ENCODE results near the gene KRT36. TPM values are rescaled to one million over a fixed set of nuclear protein-coding genes. Genes with fewer than 3 reads are reported as not detected.

KRT36 gene
- total and polyA plus RNA-seq, 10 of the 15 experiments (the other 5 are each of a cell fraction or from before 2014, with no cell fraction given): not detected

DNA sequence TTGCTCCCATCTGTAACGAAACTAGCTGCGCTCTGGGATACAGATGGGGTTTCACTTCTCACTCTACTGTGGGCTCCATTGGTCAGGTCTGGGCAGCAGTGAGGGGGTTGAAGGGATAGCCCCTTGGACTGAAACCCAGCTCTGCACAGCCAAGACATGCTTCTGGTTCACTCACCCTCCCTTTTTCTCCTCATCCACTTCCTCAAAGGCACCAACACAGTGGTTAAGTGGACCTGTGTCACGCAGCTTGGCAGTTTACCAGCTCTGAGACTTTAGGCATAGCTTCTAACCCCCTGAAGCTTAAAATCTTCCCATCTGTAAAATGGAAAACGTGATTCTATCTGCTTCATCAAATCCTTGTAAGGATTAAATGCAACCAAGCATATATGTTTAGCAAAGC is 37.4 kb downstream of the KRT36 start:
- Histone ChIP-seq H3K4me3 (no peak overlapping the region), H3K4me1 (ENCODE audit: control insufficient read depth, insufficient read depth, low read length) (no peaks in the 10 kb centered on the region), H3K9me3 (replicated peaks; ENCODE audit: control insufficient read depth, insufficient read depth, low read length) (no peaks in the 10 kb centered on the region), H3K4me2 (ENCODE audit: control insufficient read depth, insufficient read depth) (no peak overlapping the region), H3K27me3 (replicated peaks in 1 of 2; ENCODE audit: control insufficient read depth in 2 of 2, insufficient read depth in 2 of 2, low read length in 1 of 2) (peaks cover 0 to 1% of the 10 kb centered on the region in 2 experiments; a peak in 1 of 4 replicates), H3K27ac (ENCODE audit: control insufficient read depth, insufficient read depth) (no peak overlapping the region), H3K79me2 (ENCODE audit: control insufficient read depth, insufficient read depth, low read length) (no peaks in the 10 kb centered on the region), H3K36me3 (ENCODE audit: control insufficient read depth in 2 of 2, insufficient read depth in 2 of 2, low read length in 1 of 2) (no peaks in the 10 kb centered on the region), H2AFZ (ENCODE audit: control insufficient read depth, low read depth, low read length) (no peak overlapping the region), H3K9ac (ENCODE audit: control insufficient read depth, insufficient read depth, low read length) (no peak overlapping the region), H4K20me1 (ENCODE audit: control insufficient read depth, insufficient read depth) (no peaks in the 10 kb centered on the region; the same call in 1 of the 2 replicates)
- ChIA-PET SMC1A (ENCODE audit: uncharacterized antibody, unreplicated experiment) (interaction anchor here (0.5 kb wide), 1 partner anchor 9 kb away, joined by 3 read pairs; no protein-coding TSS in a partner anchor), POLR2A (no interaction called here), RAD21 (ENCODE audit: unreplicated experiment) (no interaction called here), CTCF (interaction anchor here (1.3 to 2.1 kb wide), 2 partner anchors 10 to 96 kb away, joined by 3 to 5 read pairs; no protein-coding TSS in a partner anchor)
- in situ Hi-C loops (cut with MboI) (no loop called here), intact Hi-C loops (cut with micrococcal nuclease; ENCODE audit: unreplicated experiment) (no loop called here)
- ATAC-seq (no peak), FAIRE-seq (no peak), DNase-seq (ENCODE audit: low read depth, low spot score) (no peak)
- WGBS (ENCODE audit: insufficient coverage, insufficient replicate concordance, low lambda C conversion rate, missing lambda C conversion rate): 21% methylated on average over 4 of the region's 4 CpGs
- BruUV-seq (replicated peaks): no TSS peak
- TF ChIP-seq CREM (IDR thresholded peaks at IDR 0.05; ENCODE audit: low read depth) (no peak), ETV6 (conservative IDR thresholded peaks at IDR 0.05 in 1 of 2, IDR thresholded peaks at IDR 0.05 in 1 of 2; ENCODE audit: borderline replicate concordance in 1 of 2, low read depth in 1 of 2) (no peak), SRF (IDR thresholded peaks at IDR 0.05; ENCODE audit: low read depth in 2 of 2, low read length in 2 of 2) (no peak), HSF1 (IDR thresholded peaks at IDR 0.05; ENCODE audit: low read depth, low read length) (no peak), YY1 (IDR thresholded peaks at IDR 0.05; ENCODE audit: low read depth, low read length) (no peak), TCF3 (IDR thresholded peaks at IDR 0.05; ENCODE audit: borderline replicate concordance, insufficient read depth, low read depth, low read length) (no peak), HCFC1 (IDR thresholded peaks at IDR 0.05; ENCODE audit: low read length) (no peak), MXI1 (IDR thresholded peaks at IDR 0.05; ENCODE audit: low read depth, low read length) (no peak), LARP7 (IDR thresholded peaks at IDR 0.05) (no peak), IKZF1 (conservative IDR thresholded peaks at IDR 0.05) (no peak), JUNB (IDR thresholded peaks at IDR 0.05) (no peak), POLR2A (IDR thresholded peaks at IDR 0.05; ENCODE audit: low read depth, low read length) (no peak), DPF2 (IDR thresholded peaks at IDR 0.05) (no peak), RFX5 (IDR thresholded peaks at IDR 0.05; ENCODE audit: low read depth, low read length) (no peak)
- TF ChIP-seq, protein P1, sequence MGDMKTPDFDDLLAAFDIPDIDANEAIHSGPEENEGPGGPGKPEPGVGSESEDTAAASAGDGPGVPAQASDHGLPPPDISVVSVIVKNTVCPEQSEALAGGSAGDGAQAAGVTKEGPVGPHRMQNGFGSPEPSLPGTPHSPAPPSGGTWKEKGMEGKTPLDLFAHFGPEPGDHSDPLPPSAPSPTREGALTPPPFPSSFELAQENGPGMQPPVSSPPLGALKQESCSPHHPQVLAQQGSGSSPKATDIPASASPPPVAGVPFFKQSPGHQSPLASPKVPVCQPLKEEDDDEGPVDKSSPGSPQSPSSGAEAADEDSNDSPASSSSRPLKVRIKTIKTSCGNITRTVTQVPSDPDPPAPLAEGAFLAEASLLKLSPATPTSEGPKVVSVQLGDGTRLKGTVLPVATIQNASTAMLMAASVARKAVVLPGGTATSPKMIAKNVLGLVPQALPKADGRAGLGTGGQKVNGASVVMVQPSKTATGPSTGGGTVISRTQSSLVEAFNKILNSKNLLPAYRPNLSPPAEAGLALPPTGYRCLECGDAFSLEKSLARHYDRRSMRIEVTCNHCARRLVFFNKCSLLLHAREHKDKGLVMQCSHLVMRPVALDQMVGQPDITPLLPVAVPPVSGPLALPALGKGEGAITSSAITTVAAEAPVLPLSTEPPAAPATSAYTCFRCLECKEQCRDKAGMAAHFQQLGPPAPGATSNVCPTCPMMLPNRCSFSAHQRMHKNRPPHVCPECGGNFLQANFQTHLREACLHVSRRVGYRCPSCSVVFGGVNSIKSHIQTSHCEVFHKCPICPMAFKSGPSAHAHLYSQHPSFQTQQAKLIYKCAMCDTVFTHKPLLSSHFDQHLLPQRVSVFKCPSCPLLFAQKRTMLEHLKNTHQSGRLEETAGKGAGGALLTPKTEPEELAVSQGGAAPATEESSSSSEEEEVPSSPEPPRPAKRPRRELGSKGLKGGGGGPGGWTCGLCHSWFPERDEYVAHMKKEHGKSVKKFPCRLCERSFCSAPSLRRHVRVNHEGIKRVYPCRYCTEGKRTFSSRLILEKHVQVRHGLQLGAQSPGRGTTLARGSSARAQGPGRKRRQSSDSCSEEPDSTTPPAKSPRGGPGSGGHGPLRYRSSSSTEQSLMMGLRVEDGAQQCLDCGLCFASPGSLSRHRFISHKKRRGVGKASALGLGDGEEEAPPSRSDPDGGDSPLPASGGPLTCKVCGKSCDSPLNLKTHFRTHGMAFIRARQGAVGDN (IDR thresholded peaks at IDR 0.05): no peak
- TF ChIP-seq, protein P2, sequence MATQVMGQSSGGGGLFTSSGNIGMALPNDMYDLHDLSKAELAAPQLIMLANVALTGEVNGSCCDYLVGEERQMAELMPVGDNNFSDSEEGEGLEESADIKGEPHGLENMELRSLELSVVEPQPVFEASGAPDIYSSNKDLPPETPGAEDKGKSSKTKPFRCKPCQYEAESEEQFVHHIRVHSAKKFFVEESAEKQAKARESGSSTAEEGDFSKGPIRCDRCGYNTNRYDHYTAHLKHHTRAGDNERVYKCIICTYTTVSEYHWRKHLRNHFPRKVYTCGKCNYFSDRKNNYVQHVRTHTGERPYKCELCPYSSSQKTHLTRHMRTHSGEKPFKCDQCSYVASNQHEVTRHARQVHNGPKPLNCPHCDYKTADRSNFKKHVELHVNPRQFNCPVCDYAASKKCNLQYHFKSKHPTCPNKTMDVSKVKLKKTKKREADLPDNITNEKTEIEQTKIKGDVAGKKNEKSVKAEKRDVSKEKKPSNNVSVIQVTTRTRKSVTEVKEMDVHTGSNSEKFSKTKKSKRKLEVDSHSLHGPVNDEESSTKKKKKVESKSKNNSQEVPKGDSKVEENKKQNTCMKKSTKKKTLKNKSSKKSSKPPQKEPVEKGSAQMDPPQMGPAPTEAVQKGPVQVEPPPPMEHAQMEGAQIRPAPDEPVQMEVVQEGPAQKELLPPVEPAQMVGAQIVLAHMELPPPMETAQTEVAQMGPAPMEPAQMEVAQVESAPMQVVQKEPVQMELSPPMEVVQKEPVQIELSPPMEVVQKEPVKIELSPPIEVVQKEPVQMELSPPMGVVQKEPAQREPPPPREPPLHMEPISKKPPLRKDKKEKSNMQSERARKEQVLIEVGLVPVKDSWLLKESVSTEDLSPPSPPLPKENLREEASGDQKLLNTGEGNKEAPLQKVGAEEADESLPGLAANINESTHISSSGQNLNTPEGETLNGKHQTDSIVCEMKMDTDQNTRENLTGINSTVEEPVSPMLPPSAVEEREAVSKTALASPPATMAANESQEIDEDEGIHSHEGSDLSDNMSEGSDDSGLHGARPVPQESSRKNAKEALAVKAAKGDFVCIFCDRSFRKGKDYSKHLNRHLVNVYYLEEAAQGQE (IDR thresholded peaks at IDR 0.05; ENCODE audit: low read depth, low read length): no peak
